ENCODE results near the gene LY6G5C. TPM values are rescaled to one million over a fixed set of nuclear protein-coding genes. Genes with fewer than 3 reads are reported as not detected.

LY6G5C gene
- total and polyA plus RNA-seq, 2 experiments from 2014 or later: 2.1 TPM; not detected in 1

- TF ChIP-seq, protein P1, sequence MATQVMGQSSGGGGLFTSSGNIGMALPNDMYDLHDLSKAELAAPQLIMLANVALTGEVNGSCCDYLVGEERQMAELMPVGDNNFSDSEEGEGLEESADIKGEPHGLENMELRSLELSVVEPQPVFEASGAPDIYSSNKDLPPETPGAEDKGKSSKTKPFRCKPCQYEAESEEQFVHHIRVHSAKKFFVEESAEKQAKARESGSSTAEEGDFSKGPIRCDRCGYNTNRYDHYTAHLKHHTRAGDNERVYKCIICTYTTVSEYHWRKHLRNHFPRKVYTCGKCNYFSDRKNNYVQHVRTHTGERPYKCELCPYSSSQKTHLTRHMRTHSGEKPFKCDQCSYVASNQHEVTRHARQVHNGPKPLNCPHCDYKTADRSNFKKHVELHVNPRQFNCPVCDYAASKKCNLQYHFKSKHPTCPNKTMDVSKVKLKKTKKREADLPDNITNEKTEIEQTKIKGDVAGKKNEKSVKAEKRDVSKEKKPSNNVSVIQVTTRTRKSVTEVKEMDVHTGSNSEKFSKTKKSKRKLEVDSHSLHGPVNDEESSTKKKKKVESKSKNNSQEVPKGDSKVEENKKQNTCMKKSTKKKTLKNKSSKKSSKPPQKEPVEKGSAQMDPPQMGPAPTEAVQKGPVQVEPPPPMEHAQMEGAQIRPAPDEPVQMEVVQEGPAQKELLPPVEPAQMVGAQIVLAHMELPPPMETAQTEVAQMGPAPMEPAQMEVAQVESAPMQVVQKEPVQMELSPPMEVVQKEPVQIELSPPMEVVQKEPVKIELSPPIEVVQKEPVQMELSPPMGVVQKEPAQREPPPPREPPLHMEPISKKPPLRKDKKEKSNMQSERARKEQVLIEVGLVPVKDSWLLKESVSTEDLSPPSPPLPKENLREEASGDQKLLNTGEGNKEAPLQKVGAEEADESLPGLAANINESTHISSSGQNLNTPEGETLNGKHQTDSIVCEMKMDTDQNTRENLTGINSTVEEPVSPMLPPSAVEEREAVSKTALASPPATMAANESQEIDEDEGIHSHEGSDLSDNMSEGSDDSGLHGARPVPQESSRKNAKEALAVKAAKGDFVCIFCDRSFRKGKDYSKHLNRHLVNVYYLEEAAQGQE (IDR thresholded peaks at IDR 0.05; ENCODE audit: unreplicated experiment): no peak
- TF ChIP-seq NANOG (IDR thresholded peaks at IDR 0.05; ENCODE audit: borderline replicate concordance) (no peak), JUNB (IDR thresholded peaks at IDR 0.05; ENCODE audit: unreplicated experiment) (no peak), CTCF (conservative IDR thresholded peaks at IDR 0.05; ENCODE audit: low read depth in 2 of 2) (no peak), EZH2phosphoT487 (IDR thresholded peaks at IDR 0.05; ENCODE audit: unreplicated experiment) (no peak), ZNF114 (CRISPR knock-in tag; IDR thresholded peaks at IDR 0.05) (no peak), EZH2 (IDR thresholded peaks at IDR 0.05; ENCODE audit: low read depth, unreplicated experiment) (no peak), CREB1 (CRISPR knock-in tag; IDR thresholded peaks at IDR 0.05; ENCODE audit: low read depth) (no peak), POLR2AphosphoS5 (IDR thresholded peaks at IDR 0.05; ENCODE audit: low read depth) (no peak), STAT1 (IDR thresholded peaks at IDR 0.05; ENCODE audit: unreplicated experiment) (no peak), ZNF331 (CRISPR knock-in tag; IDR thresholded peaks at IDR 0.05; ENCODE audit: low read depth) (no peak)
- TF ChIP-seq, protein P2, sequence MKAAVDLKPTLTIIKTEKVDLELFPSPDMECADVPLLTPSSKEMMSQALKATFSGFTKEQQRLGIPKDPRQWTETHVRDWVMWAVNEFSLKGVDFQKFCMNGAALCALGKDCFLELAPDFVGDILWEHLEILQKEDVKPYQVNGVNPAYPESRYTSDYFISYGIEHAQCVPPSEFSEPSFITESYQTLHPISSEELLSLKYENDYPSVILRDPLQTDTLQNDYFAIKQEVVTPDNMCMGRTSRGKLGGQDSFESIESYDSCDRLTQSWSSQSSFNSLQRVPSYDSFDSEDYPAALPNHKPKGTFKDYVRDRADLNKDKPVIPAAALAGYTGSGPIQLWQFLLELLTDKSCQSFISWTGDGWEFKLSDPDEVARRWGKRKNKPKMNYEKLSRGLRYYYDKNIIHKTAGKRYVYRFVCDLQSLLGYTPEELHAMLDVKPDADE (IDR thresholded peaks at IDR 0.05): no peak
- TF ChIP-seq, protein P3, sequence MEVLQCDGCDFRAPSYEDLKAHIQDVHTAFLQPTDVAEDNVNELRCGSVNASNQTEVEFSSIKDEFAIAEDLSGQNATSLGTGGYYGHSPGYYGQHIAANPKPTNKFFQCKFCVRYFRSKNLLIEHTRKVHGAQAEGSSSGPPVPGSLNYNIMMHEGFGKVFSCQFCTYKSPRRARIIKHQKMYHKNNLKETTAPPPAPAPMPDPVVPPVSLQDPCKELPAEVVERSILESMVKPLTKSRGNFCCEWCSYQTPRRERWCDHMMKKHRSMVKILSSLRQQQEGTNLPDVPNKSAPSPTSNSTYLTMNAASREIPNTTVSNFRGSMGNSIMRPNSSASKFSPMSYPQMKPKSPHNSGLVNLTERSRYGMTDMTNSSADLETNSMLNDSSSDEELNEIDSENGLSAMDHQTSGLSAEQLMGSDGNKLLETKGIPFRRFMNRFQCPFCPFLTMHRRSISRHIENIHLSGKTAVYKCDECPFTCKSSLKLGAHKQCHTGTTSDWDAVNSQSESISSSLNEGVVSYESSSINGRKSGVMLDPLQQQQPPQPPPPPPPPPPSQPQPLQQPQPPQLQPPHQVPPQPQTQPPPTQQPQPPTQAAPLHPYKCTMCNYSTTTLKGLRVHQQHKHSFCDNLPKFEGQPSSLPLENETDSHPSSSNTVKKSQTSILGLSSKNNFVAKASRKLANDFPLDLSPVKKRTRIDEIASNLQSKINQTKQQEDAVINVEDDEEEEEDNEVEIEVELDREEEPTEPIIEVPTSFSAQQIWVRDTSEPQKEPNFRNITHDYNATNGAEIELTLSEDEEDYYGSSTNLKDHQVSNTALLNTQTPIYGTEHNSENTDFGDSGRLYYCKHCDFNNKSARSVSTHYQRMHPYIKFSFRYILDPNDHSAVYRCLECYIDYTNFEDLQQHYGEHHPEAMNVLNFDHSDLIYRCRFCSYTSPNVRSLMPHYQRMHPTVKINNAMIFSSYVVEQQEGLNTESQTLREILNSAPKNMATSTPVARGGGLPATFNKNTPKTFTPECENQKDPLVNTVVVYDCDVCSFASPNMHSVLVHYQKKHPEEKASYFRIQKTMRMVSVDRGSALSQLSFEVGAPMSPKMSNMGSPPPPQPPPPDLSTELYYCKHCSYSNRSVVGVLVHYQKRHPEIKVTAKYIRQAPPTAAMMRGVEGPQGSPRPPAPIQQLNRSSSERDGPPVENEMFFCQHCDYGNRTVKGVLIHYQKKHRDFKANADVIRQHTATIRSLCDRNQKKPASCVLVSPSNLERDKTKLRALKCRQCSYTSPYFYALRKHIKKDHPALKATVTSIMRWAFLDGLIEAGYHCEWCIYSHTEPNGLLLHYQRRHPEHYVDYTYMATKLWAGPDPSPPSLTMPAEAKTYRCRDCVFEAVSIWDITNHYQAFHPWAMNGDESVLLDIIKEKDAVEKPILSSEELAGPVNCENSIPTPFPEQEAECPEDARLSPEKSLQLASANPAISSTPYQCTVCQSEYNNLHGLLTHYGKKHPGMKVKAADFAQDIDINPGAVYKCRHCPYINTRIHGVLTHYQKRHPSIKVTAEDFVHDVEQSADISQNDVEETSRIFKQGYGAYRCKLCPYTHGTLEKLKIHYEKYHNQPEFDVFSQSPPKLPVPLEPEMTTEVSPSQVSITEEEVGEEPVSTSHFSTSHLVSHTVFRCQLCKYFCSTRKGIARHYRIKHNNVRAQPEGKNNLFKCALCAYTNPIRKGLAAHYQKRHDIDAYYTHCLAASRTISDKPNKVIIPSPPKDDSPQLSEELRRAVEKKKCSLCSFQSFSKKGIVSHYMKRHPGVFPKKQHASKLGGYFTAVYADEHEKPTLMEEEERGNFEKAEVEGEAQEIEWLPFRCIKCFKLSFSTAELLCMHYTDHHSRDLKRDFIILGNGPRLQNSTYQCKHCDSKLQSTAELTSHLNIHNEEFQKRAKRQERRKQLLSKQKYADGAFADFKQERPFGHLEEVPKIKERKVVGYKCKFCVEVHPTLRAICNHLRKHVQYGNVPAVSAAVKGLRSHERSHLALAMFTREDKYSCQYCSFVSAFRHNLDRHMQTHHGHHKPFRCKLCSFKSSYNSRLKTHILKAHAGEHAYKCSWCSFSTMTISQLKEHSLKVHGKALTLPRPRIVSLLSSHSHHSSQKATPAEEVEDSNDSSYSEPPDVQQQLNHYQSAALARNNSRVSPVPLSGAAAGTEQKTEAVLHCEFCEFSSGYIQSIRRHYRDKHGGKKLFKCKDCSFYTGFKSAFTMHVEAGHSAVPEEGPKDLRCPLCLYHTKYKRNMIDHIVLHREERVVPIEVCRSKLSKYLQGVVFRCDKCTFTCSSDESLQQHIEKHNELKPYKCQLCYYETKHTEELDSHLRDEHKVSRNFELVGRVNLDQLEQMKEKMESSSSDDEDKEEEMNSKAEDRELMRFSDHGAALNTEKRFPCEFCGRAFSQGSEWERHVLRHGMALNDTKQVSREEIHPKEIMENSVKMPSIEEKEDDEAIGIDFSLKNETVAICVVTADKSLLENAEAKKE (CRISPR knock-in tag; IDR thresholded peaks at IDR 0.05): no peak
Observed at GRCh38 chr6:31713465-31713864, 32.6 kb upstream of the LY6G5C start.

More at GRCh38 chr6:31713465-31713864, 32.6 kb upstream of the LY6G5C start:
- no peak overlapping the region; the same call in 2 of the 3 replicates for H3K4me3 Mint-ChIP-seq
- H4K20me1 ChIP-seq (replicated peaks; ENCODE audit: insufficient read depth): no peaks in the 10 kb centered on the region
- ATAC-seq (no peak), DNase-seq (ENCODE audit: low spot score) (no peak)
- H3K27ac Mint-ChIP-seq: no peak overlapping the region
- H3K9me3 Mint-ChIP-seq: no peaks in the 10 kb centered on the region
- H3K36me3 ChIP-seq (ENCODE audit: insufficient read depth): no peaks in the 10 kb centered on the region
- no peaks in the 10 kb centered on the region for H3F3A ChIP-seq (replicated peaks; ENCODE audit: low read depth)
- no peak overlapping the region for H3K27ac ChIP-seq (ENCODE audit: low read depth)
- H3K36me3 Mint-ChIP-seq (ENCODE audit: low read depth): no peaks in the 10 kb centered on the region; the same call in 2 of the 3 replicates
- no peaks in the 10 kb centered on the region for H3K9me2 ChIP-seq (ENCODE audit: insufficient read depth)
- H3K79me2 ChIP-seq (replicated peaks; ENCODE audit: insufficient read depth): no peaks in the 10 kb centered on the region
- peaks cover 29% of the 10 kb centered on the region for H3K4me1 ChIP-seq (ENCODE audit: insufficient read depth)
- peak overlapping the region; percentile 100 for H2AFZ ChIP-seq
- H3K27me3 Mint-ChIP-seq (ENCODE audit: insufficient read depth, low read depth, poor library complexity): peaks cover 14% of the 10 kb centered on the region
- H3K27me3 ChIP-seq (ENCODE audit: insufficient read depth): no peaks in the 10 kb centered on the region
- H3K4me3 ChIP-seq: peak overlapping the region; percentile 14; the same call in 1 of the 2 replicates
- peaks cover 38% of the 10 kb centered on the region for H3K4me1 Mint-ChIP-seq
- peak overlapping the region; percentile 71 for H3K4me2 ChIP-seq

All from GM23338 (cell line).